Measurements from ENCODE around the gene IDE.

DNA sequence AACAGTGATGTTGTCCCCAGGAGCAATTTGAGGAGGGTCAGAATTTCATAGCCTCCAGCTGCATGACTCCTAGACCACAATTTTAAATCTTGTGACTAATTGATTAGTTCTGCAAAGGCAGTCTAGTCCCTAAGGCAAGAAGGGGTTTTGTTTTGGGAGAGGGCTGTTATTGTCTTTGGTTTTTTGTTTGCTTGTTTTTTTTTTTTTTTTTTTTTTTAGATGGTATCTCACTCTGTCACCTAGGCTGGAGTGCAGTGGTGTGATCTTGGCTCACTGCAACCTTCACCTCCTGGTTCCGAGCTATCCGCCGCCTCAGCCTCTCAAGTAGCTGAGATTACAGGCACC is 165.9 kb downstream of the IDE start:
- no peak for TF ChIP-seq JUND (IDR thresholded peaks at IDR 0.05)
- TF ChIP-seq, protein P1, sequence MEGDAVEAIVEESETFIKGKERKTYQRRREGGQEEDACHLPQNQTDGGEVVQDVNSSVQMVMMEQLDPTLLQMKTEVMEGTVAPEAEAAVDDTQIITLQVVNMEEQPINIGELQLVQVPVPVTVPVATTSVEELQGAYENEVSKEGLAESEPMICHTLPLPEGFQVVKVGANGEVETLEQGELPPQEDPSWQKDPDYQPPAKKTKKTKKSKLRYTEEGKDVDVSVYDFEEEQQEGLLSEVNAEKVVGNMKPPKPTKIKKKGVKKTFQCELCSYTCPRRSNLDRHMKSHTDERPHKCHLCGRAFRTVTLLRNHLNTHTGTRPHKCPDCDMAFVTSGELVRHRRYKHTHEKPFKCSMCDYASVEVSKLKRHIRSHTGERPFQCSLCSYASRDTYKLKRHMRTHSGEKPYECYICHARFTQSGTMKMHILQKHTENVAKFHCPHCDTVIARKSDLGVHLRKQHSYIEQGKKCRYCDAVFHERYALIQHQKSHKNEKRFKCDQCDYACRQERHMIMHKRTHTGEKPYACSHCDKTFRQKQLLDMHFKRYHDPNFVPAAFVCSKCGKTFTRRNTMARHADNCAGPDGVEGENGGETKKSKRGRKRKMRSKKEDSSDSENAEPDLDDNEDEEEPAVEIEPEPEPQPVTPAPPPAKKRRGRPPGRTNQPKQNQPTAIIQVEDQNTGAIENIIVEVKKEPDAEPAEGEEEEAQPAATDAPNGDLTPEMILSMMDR (IDR thresholded peaks at IDR 0.05 in 2 of 3, conservative IDR thresholded peaks at IDR 0.05 in 1 of 3; ENCODE audit: borderline replicate concordance in 1 of 3, insufficient read depth in 1 of 3, low read depth in 2 of 3, low read length in 2 of 3) = no peak
